Measurements from ENCODE around the gene NPIPB8.
"Not testable (repeated sequence)": the region's sequence is repeated elsewhere in the genome, so short reads cannot be mapped to it uniquely, and the experiment has no call there.

NPIPB8 gene

DNA sequence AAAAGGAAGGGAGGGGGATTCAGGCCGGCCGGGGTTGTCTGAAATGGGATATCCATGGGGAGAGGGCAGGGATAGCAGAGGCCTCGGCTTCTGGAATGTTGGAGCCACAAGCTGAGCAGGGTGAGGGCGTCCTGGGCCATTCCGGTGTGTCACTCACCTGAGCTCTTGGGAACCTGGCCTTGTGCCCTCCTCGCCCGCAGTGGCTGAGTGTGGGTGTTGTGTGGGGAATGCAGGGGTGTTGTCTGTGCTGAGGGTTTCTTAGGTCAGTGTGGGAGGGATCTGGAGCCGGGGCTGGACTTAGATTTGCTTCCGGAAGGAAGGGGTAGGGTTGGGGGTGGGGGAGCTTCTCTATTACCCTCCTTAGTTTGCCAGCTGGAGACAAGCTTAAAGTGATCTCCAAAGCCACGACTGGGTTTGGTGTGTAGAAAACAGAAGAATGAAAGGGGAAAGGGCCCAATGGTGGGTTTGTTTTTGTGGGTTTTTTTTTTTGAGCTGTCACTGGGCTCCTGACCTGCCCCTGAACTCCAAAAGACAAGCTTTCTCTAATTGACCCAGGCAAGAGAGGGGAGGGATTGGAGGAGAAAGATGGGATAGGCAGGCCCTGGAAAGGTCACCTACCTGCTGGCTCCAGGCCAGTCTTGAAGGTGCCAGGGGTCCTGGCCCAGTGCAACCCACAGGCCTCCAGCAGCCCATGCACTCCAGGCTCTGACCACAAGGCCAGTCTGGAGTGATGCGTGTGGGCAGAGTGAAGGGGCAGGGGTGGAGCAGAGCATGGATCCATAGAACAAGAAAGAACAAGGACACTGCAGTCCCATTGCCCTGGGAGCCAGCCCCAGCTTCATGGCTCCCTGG is 40.8 kb upstream of the NPIPB8 start, which contains the start of gene SULT1A2:
Gene SULT1A2 (minus strand): TSS at position 211 of the 852 bp plus-strand sequence. CDS start 1,120 bp downstream, outside the sequence.
- 55 to 57% methylated on average over 11 of the region's 11 CpGs for WGBS, 2 experiments
- no peaks in the 10 kb centered on the region for H3K9me3 ChIP-seq (ENCODE audit: control insufficient read depth, low read length)
- H3K4me1 ChIP-seq (ENCODE audit: control insufficient read depth, insufficient read depth, low read length) = peaks cover 12% of the 10 kb centered on the region
- no peak within 1 kb of the TSS for H3K4me3 ChIP-seq (ENCODE audit: insufficient read depth, low read depth, low read length)
- no peaks in the 10 kb centered on the region for H3K27me3 ChIP-seq (ENCODE audit: control insufficient read depth, insufficient read depth, low read length, poor library complexity, severe bottlenecking)
- no peaks in the 10 kb centered on the region for H3K36me3 ChIP-seq (ENCODE audit: control insufficient read depth, insufficient read depth, low read length)
- no peak within 1 kb of the TSS for H3K27ac ChIP-seq (ENCODE audit: insufficient read depth, low read depth, low read length, poor library complexity, severe bottlenecking)

DNA sequence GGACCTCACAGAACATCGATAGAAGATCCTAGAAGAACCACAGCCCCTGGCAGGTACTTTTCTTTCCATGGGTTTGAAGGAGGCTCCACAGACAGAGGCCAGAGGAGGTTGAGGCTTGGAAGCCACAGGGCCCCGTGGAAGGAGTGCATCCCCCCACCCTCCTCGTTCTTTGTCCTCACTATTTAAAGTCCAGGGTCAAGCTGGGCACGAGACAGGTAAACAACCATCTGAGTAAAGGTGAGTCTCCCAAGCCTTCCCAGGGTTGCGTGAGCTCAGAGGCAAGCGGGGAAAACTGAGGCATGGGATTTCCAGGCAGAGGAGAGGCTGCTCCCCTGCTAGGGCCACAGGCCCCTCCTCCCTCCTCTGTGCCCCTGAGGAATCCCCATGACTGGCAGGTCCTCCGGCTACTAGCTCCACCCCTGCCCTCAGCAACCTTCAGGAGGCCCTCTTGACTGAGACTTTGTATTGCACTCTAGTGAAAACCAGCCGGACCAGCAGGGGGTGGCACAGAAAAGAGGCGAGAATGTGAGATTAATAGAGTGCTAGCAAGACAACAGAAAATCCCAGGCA is 40.1 kb upstream of the NPIPB8 start:
- WGBS, 2 experiments = 76 to 79% methylated on average over 9 of the region's 9 CpGs
- H3K27me3 ChIP-seq (ENCODE audit: control insufficient read depth, insufficient read depth, low read length, poor library complexity, severe bottlenecking) = no peaks in the 10 kb centered on the region
- H3K36me3 ChIP-seq (ENCODE audit: control insufficient read depth, insufficient read depth, low read length) = no peaks in the 10 kb centered on the region
- no peaks in the 10 kb centered on the region for H3K9me3 ChIP-seq (ENCODE audit: control insufficient read depth, low read length)
- no peak overlapping the region for H3K4me3 ChIP-seq (ENCODE audit: insufficient read depth, low read depth, low read length)
- H3K27ac ChIP-seq (ENCODE audit: insufficient read depth, low read depth, low read length, poor library complexity, severe bottlenecking) = no peak overlapping the region
- H3K4me1 ChIP-seq (ENCODE audit: control insufficient read depth, insufficient read depth, low read length) = peaks cover 12% of the 10 kb centered on the region

DNA sequence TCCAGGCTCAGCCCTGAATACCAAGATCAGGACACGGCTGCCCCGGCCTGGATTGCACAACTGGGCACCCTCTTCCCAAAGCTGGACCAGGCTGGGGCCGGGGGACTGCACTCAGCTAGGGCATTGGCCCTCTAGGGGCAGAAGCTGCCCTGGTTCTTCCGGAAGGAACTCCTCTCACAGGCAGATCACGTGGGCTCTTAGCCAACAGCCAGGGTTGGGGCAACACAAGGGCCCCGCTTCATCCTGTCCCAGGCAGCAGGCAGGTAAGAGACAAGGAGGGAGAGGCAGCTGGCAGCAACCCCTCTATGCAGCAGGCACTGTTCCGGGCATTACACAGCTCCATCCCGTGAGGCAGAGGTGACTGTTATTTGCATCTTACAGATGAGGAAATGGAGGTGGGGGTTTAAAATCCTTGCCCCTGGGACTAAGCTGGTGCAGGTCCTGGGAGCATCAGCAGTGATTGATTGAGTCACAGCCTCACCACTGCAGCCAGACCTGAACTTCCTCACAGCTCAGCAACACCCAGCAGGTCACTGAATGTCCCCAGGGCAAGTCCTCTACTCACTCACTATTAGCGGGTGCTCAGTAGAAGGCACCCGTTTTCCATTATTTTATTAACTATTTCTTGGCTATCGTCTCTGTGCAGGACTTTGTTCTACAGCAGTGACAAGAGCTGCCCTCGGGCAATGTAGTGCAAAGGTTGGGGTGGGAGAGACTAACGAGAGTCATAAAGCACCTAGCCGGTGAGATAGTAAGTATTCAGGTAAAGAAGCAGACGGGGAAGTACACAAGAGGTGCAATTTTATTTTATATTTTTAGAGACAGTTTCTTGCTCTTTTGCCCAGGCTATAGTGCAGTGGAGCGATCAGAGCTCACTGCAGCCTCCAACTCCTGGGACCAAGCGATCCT is 38.2 kb upstream of the NPIPB8 start:
- H3K36me3 ChIP-seq (ENCODE audit: control insufficient read depth, insufficient read depth, low read length); H3K4me3 ChIP-seq (ENCODE audit: insufficient read depth, low read depth, low read length); H3K27ac ChIP-seq (ENCODE audit: insufficient read depth, low read depth, low read length, poor library complexity, severe bottlenecking); H3K27me3 ChIP-seq (ENCODE audit: control insufficient read depth, insufficient read depth, low read length, poor library complexity, severe bottlenecking); H3K9me3 ChIP-seq (ENCODE audit: control insufficient read depth, low read length): not testable (repeated sequence)
- H3K4me1 ChIP-seq (ENCODE audit: control insufficient read depth, insufficient read depth, low read length) = peaks cover 12% of the 10 kb centered on the region
- WGBS, 2 experiments = no CpG with 5 or more reads among the region's 17 CpGs

DNA sequence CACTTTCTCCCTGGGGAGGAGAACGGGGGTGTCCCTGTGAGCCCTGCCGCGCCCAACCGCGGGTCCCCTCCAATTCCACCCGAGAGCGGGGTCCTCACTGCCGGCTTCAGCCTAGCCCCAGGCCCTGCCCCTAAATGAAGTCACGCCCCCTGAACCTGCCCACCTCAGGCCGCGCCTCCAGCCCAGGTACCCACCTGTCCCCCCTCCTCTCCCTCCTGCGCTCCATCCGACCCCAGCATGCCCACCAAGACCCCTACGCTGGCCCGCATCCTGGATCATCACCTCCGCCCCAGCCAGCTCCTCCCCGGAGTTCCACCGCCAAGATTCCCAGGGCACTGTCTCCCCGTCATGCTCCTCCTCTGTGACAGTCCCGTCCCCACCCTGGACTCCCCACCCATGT is 36.9 kb upstream of the NPIPB8 start:
- H3K9me3 ChIP-seq (ENCODE audit: control insufficient read depth, low read length); H3K27ac ChIP-seq (ENCODE audit: insufficient read depth, low read depth, low read length, poor library complexity, severe bottlenecking); H3K36me3 ChIP-seq (ENCODE audit: control insufficient read depth, insufficient read depth, low read length); H3K4me3 ChIP-seq (ENCODE audit: insufficient read depth, low read depth, low read length); H3K27me3 ChIP-seq (ENCODE audit: control insufficient read depth, insufficient read depth, low read length, poor library complexity, severe bottlenecking): not testable (repeated sequence)
- H3K4me1 ChIP-seq (ENCODE audit: control insufficient read depth, insufficient read depth, low read length) = peaks cover 12% of the 10 kb centered on the region
- WGBS, 2 experiments = 89% methylated on average over 11 to 13 of the region's 20 CpGs

DNA sequence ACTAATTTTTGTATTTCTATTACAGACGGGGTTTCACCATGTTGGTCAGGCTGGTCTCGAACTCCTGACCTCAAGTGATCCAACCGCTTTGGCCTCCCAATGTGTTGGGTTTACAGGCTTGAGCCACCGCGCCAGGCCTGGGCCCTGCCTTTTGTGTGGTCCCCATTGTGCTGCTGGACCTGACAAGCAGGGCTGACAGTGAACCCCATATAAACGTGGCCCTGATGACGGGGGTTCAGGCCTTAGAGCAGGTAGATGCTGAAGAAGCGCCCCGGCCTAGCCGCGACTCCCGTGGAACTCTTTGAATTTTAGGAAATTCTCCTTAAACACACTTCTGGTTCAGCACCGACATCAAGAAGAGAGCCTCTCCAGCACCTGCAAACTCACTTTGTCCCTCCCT is 36.3 kb upstream of the NPIPB8 start:
- H3K36me3 ChIP-seq (ENCODE audit: control insufficient read depth, insufficient read depth, low read length); H3K27me3 ChIP-seq (ENCODE audit: control insufficient read depth, insufficient read depth, low read length, poor library complexity, severe bottlenecking); H3K27ac ChIP-seq (ENCODE audit: insufficient read depth, low read depth, low read length, poor library complexity, severe bottlenecking); H3K9me3 ChIP-seq (ENCODE audit: control insufficient read depth, low read length); H3K4me3 ChIP-seq (ENCODE audit: insufficient read depth, low read depth, low read length): not testable (repeated sequence)
- 95 to 97% methylated on average over 11 of the region's 13 CpGs for WGBS, 2 experiments
- peaks cover 12% of the 10 kb centered on the region for H3K4me1 ChIP-seq (ENCODE audit: control insufficient read depth, insufficient read depth, low read length)

DNA sequence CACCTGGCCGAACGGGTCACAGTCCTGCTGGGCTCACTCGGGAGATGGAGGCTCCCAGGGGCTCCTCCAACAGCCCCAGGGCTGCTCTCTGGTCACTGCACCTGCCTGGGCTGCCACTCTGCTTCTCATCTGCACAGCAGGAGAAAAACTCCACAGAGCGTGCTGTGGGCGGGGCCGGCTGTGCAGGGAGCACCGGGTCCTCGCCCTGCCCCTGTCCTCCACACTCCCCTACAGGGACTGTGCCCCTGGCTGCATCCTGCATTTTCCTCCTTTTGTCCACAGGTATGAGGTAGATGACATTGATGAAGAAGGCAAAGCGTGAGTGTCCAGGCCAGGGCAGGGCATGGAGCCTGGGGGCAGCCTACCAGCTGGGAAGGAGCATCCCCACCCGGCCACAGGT is 35.8 kb upstream of the NPIPB8 start:
- not testable (repeated sequence) for H3K9me3 ChIP-seq (ENCODE audit: control insufficient read depth, low read length); H3K27me3 ChIP-seq (ENCODE audit: control insufficient read depth, insufficient read depth, low read length, poor library complexity, severe bottlenecking); H3K27ac ChIP-seq (ENCODE audit: insufficient read depth, low read depth, low read length, poor library complexity, severe bottlenecking); H3K4me3 ChIP-seq (ENCODE audit: insufficient read depth, low read depth, low read length); H3K4me1 ChIP-seq (ENCODE audit: control insufficient read depth, insufficient read depth, low read length); H3K36me3 ChIP-seq (ENCODE audit: control insufficient read depth, insufficient read depth, low read length)
- 76 to 83% methylated on average over 3 to 5 of the region's 10 CpGs for WGBS, 2 experiments

DNA sequence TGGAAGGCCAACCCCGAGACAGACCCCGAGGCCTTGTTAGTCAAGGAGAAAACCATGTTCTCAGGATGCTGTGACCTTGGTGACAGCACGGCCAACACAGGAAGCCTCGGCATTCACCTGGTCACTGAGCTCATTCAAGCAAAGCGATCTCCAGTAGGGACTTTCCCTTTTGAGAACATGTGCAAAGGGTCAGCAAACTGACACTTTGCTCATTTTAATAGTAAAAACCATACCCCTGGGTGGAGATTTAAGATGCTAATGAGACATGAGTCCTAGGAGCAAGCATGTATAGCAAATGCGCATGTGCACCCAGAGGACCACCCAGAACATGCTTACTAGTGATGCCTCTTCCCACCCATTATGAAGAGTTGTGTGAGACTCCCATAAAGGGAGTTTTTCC is 35.3 kb upstream of the NPIPB8 start:
- peaks cover 3% of the 10 kb centered on the region for H3K4me1 ChIP-seq (ENCODE audit: control insufficient read depth, insufficient read depth, low read length)
- no peak overlapping the region for H3K4me3 ChIP-seq (ENCODE audit: insufficient read depth, low read depth, low read length)
- no peak overlapping the region for H3K27ac ChIP-seq (ENCODE audit: insufficient read depth, low read depth, low read length, poor library complexity, severe bottlenecking)
- 70 to 89% methylated on average over 4 to 5 of the region's 6 CpGs for WGBS, 2 experiments
- H3K27me3 ChIP-seq (ENCODE audit: control insufficient read depth, insufficient read depth, low read length, poor library complexity, severe bottlenecking) = no peaks in the 10 kb centered on the region
- no peaks in the 10 kb centered on the region for H3K36me3 ChIP-seq (ENCODE audit: control insufficient read depth, insufficient read depth, low read length)
- H3K9me3 ChIP-seq (ENCODE audit: control insufficient read depth, low read length) = no peaks in the 10 kb centered on the region

DNA sequence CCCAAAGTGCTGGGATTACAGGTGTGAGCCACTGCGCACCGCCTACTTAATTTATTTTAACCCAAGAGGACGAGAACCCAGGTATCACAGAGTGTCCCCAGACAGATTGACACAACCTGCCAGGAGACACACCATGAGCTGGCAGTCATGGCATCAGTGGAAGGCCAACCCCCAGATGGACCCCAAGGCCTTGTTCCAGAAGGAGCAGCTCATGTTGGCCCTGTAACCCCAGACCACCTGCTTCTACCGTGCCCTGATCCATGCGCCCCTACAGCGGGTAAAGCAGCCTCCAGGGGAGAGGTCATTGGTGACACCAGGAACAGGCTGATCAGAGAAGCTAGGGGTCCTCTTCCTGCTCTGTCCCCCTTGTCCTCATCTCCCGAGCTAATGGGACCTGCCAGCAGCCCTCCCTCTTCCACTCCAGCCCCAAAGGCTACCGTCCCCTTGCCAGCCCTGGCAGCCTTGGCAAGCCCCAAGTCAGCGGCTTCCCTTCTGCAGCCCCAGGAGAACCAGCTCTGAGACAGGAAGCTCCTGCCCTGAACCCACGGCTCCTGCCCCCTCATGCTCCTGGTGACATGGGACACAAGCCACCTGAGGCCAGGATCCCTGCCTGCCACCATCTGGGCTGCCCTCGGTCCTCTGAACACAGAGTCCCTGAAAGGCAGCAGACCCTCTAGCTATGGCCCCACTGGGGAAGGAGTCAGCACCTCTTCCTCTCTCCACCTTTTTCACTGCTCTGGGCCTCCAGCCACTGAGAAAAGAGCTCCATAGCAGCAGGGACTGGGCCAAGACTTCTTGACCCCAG is 34.3 kb upstream of the NPIPB8 start:
- WGBS, 2 experiments = 91 to 94% methylated on average over 11 of the region's 11 CpGs
- H3K4me1 ChIP-seq (ENCODE audit: control insufficient read depth, insufficient read depth, low read length) = no peaks in the 10 kb centered on the region

DNA sequence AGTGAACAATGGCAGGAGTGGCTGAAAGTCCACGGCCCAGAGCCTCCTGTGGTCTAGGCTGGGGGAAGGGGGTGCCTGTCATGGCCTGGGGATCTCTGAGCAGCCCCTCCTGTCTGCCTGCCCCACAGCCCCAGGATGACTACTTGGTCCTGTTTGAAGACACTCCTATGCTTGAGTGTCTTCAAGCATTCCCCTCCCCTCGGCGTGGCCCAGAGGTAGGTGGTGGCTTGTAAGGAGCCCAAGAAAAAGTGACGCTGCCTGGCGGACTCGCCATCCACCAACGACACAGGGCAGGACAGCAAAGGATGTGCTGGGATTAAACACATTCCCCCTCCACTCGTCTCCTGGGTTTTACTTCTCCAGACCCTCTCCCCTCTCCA is 33.7 kb upstream of the NPIPB8 start:
- 80 to 81% methylated on average over 8 of the region's 8 CpGs for WGBS, 2 experiments
- Histone ChIP-seq H3K27ac (ENCODE audit: insufficient read depth, low read depth, low read length, poor library complexity, severe bottlenecking) (no peak overlapping the region), H3K27me3 (ENCODE audit: control insufficient read depth, insufficient read depth, low read length, poor library complexity, severe bottlenecking) (no peaks in the 10 kb centered on the region), H3K4me3 (ENCODE audit: insufficient read depth, low read depth, low read length) (no peak overlapping the region), H3K4me1 (ENCODE audit: control insufficient read depth, insufficient read depth, low read length) (no peaks in the 10 kb centered on the region), H3K36me3 (ENCODE audit: control insufficient read depth, insufficient read depth, low read length) (no peaks in the 10 kb centered on the region), H3K9me3 (ENCODE audit: control insufficient read depth, low read length) (no peaks in the 10 kb centered on the region)

More for the DNA sequence above, 34.3 kb upstream of the NPIPB8 start:
- H3K27ac ChIP-seq (ENCODE audit: insufficient read depth, low read depth, low read length, poor library complexity, severe bottlenecking) = no peak overlapping the region
- no peak overlapping the region for H3K4me3 ChIP-seq (ENCODE audit: insufficient read depth, low read depth, low read length)
- H3K36me3 ChIP-seq (ENCODE audit: control insufficient read depth, insufficient read depth, low read length) = no peaks in the 10 kb centered on the region
- no peaks in the 10 kb centered on the region for H3K9me3 ChIP-seq (ENCODE audit: control insufficient read depth, low read length)
- no peaks in the 10 kb centered on the region for H3K27me3 ChIP-seq (ENCODE audit: control insufficient read depth, insufficient read depth, low read length, poor library complexity, severe bottlenecking)
